OCI-LY3 (cell line): ENCODE measurements around the gene PSMG3.

Source experiments
- CTCF ChIP-seq: fragments of 200-600, 300-600 bp; sonication (generic); IDR thresholded peaks from 2 replicates; pipeline ENCODE4 v1.5.1; 2014; ENCODE audit warnings: antibody characterized with exemption, low read length, low read depth
- EZH2phosphoT487 ChIP-seq: fragments of 200-600 bp; shearing (Covaris generic); IDR thresholded peaks from 2 replicates; pipeline ENCODE4 v1.6.1; 2018; ENCODE audit warnings: antibody characterized with exemption, mixed run types, low read depth

DNA sequence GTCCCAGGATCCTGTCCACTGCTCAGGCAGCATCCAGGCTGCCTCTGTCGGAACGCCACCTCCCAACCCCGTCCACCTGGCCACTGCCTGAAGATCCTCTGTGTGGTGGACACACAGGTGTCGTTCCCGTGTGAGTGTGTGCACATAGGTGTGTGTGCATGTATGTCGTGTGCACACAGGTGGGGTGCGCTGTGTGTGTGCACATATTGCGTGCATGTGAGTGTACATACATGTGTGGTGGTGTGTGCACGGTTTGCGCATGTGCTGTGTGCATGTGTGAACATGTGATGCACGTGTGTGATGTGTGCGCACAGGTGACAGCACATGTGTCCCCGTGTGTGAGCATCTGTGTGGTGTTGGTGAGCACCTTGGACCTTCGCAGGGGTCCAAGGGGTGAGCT lies 20.9 kb downstream of the PSMG3 start:
- TF ChIP-seq CTCF (no peak), EZH2phosphoT487 (no peak)
